Endothelial cell (in vitro differentiated cells): ENCODE measurements around the gene RHBDF2. TPM values are rescaled to one million over a fixed set of nuclear protein-coding genes. Genes with fewer than 3 reads are reported as not detected.

Experiments used
- DNase-seq: peaks from one replicate; pipeline ENCODE4 v3.0.0; 2021; ENCODE audit warnings: low spot score
- H3K27ac Mint-ChIP-seq: one replicate; pipeline ENCODE4 v1.8.0; 2021; ENCODE audit warnings: mixed read lengths, inconsistent platforms; ENCODE audit not compliant: unreplicated experiment
- H3K27me3 Mint-ChIP-seq: one replicate; pipeline ENCODE4 v1.8.0; 2021; ENCODE audit warnings: mild to moderate bottlenecking, moderate library complexity, mixed read lengths, inconsistent platforms; ENCODE audit not compliant: unreplicated experiment
- H3K36me3 Mint-ChIP-seq: one replicate; pipeline ENCODE4 v1.8.0; 2021; ENCODE audit warnings: mild to moderate bottlenecking, low read depth, mixed read lengths, inconsistent platforms; ENCODE audit not compliant: unreplicated experiment
- H3K4me1 Mint-ChIP-seq: one replicate; pipeline ENCODE4 v1.8.0; 2021; ENCODE audit warnings: mild to moderate bottlenecking, mixed read lengths, inconsistent platforms; ENCODE audit not compliant: unreplicated experiment
- H3K4me3 Mint-ChIP-seq: one replicate; pipeline ENCODE4 v1.8.0; 2021; ENCODE audit warnings: mild to moderate bottlenecking, mixed read lengths, inconsistent platforms; ENCODE audit not compliant: unreplicated experiment
- H3K9me3 Mint-ChIP-seq: one replicate; pipeline ENCODE4 v1.8.0; 2021; ENCODE audit warnings: mixed read lengths, inconsistent platforms; ENCODE audit not compliant: unreplicated experiment
- total RNA-seq: library from RNA; stranded (reverse); fragmentation: NEBNext Ultra II Directional; extraction: Animal tissue kit (Norgen Biotek cat#: 25700); gene quantifications from one replicate; pipeline ENCODE4 v1.2.1, GENCODE V29; 2021; ENCODE audit not compliant: unreplicated experiment
- TF ChIP-seq, protein P1 (sequence below): fragments of 200-600 bp; sonication (generic); IDR thresholded peaks from one replicate; pipeline ENCODE4 v1.5.0; 2021; ENCODE audit warnings: antibody characterized with exemption; ENCODE audit not compliant: unreplicated experiment

The RHBDF2 gene
- total RNA-seq, 1 donor from 2014 or later, result 39.3 TPM

DNA sequence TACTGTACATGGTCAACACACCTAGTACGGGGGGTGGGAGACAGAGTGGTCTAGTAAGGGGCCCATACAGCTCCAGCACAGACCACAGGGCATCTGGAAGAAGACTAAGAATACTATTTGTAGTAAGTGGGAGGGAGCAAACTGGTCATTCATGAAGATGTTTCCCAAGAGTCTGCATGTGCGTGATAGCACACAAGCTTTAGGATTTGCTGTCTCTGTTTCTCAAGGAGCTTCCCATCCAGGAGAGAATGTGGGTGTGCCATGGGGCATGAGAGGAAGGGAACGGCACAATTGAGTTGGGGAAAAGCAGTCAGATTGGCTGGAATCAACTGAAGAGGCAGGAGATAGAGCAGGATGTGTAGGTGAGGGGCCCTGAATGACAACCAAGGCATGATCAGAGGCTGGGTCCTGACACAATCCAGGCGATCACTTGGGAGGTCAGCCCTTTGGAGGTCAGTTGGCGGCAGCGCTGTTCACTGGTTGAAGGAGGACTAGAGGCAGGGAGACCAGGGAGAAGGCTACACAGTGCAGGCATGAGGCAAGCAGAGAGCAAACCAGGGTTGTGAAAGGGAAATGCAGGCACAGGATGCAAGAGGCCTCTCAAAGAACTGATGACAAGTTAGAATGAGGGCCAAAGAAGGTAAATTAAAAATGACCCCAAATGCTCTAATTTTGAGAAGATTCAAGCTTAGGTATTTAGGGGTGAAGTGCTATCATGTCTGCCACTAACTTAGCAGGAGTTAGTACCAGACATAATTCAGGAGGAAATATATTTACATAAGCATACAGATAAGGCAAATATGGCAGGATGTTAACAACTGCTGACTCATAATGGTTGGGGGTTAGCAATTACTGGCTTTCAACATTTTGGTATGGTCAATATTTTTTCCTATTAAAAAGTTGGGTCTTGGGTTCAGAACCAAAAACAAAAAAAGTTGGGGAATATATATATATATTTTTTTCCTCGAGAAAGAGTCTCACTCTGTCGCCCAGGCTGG lies 58.6 kb downstream of the RHBDF2 start:
- no peak for DNase-seq
- peaks cover 52% of the 10 kb centered on the region for H3K4me1 Mint-ChIP-seq
- no peak overlapping the region for H3K4me3 Mint-ChIP-seq
- H3K27me3 Mint-ChIP-seq, result no peaks in the 10 kb centered on the region
- TF ChIP-seq, protein P1, sequence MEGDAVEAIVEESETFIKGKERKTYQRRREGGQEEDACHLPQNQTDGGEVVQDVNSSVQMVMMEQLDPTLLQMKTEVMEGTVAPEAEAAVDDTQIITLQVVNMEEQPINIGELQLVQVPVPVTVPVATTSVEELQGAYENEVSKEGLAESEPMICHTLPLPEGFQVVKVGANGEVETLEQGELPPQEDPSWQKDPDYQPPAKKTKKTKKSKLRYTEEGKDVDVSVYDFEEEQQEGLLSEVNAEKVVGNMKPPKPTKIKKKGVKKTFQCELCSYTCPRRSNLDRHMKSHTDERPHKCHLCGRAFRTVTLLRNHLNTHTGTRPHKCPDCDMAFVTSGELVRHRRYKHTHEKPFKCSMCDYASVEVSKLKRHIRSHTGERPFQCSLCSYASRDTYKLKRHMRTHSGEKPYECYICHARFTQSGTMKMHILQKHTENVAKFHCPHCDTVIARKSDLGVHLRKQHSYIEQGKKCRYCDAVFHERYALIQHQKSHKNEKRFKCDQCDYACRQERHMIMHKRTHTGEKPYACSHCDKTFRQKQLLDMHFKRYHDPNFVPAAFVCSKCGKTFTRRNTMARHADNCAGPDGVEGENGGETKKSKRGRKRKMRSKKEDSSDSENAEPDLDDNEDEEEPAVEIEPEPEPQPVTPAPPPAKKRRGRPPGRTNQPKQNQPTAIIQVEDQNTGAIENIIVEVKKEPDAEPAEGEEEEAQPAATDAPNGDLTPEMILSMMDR, result no peak
- peak overlapping the region; percentile 37 for H3K27ac Mint-ChIP-seq
- peaks cover 10% of the 10 kb centered on the region for H3K36me3 Mint-ChIP-seq
- H3K9me3 Mint-ChIP-seq, result no peaks in the 10 kb centered on the region

DNA sequence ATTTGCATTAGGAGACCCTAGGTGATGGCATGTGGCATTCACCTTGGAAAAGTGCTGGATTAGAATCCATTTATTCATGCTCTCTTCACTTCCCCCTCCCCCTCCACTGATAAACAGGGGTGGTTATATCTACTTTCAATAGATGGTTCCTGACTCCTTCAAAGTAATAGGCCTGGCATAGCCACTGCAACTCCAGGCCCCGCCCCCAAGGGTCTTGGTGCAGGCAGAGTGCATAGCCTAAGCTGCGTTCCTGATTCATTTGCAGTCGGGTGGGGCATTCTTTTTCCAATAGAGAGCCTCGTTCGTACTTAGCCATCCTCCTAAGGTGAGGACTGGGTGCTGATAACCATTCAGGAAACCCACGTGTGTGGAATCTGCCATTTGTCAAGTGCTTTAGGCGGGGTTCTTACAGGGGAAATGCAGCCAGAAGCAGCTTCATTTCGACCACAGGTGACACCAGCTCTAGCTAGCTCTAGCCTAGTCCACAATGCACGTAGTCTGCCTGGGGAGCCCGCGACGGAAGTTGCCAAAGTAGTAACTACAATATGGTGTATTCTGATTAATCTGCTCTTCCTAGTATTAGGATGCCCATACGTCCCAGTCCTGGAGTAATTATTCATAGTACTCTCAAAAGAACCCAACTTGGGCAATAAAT lies 59.4 kb downstream of the RHBDF2 start:
- no peak for DNase-seq
- TF ChIP-seq, protein P1, result no peak
- no peaks in the 10 kb centered on the region for H3K9me3 Mint-ChIP-seq
- H3K36me3 Mint-ChIP-seq, result peaks cover 10% of the 10 kb centered on the region
- H3K27me3 Mint-ChIP-seq, result no peaks in the 10 kb centered on the region
- no peak overlapping the region for H3K4me3 Mint-ChIP-seq
- no peak overlapping the region for H3K27ac Mint-ChIP-seq
- H3K4me1 Mint-ChIP-seq, result peaks cover 44% of the 10 kb centered on the region

DNA sequence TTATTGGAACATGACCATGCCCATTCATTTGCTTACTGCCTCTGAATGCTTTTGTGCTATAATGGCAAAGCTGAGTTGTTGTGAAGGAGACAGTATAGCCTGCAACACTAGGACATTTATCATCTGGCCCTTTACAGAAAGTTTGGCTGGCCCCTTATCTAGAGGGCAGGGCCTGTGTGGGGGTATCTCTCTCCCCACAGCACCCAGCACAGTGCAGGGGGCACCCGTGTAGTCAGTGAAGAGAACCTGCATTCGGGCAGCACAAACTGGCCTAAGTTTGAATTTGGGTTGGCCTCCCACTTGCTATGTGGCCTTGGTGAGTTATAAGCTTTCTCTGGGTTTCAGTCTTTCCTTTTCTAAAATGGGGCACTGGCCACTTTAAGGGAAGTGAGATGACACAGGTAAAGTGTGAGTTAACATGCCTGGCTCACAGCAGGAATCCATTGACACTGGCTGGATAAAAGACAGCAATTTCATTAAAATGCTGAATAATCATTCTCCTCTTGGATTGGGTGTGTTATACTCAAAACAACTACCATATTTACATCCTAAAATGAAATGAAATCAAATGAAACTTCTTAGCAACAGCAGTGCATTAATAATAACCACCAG lies 60.4 kb downstream of the RHBDF2 start:
- Mint-ChIP-seq H3K27ac (peak overlapping the region; percentile 31), H3K4me3 (no peak overlapping the region), H3K36me3 (peaks cover 10% of the 10 kb centered on the region), H3K9me3 (no peaks in the 10 kb centered on the region), H3K4me1 (peaks cover 35% of the 10 kb centered on the region), H3K27me3 (no peaks in the 10 kb centered on the region)
- DNase-seq, result no peak
- TF ChIP-seq, protein P1, result no peak

DNA sequence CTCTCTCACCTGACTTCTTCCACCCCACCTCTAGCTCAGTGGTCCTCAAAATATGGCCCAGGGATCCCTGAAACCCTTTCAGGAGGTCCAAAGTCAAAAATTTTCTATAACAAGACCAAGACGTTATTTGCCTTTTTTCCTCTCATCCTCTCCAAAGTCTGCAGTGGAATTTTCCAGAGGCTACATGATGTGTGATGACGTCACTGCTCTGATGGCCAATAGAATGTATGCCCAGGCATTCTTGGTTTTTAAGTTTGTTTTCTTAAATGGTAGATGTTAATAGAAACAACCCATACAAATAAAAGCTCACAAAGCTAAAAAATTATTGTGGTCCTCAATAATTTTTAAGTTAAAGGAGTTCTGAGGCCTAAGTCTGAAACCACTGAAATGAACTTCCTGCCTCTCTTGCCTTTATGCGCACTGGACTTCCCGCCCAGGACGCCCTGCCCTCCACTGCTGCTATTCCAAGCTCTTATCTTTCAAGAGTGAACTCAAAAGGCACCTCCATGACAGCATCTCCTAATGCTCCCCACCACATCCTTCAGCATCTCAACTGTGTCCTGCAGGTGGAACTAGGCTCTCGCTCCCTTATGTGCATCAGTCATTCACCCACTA lies 61.8 kb downstream of the RHBDF2 start:
- Mint-ChIP-seq H3K27me3 (no peaks in the 10 kb centered on the region), H3K4me1 (peaks cover 33% of the 10 kb centered on the region), H3K36me3 (peaks cover 10% of the 10 kb centered on the region)

More for the DNA sequence above, 61.8 kb downstream of the RHBDF2 start:
- TF ChIP-seq, protein P1, result no peak
- Mint-ChIP-seq H3K4me3 (no peak overlapping the region), H3K9me3 (no peaks in the 10 kb centered on the region), H3K27ac (no peak overlapping the region)
- no peak for DNase-seq
